Stomach (tissue), 9 donors: ENCODE measurements around the gene SELENOV. TPM values are rescaled to one million over a fixed set of nuclear protein-coding genes. Genes with fewer than 3 reads are reported as not detected.

ENCODE experiments used
- DNase-seq, 2 donors: peaks; one replicate each; pipeline versions ENCODE4 v3.0.0 to v3.0.0-alpha.2; 2013 to 2019
- H3K27ac ChIP-seq, 5 donors: fragments of 200-600 bp in 4 of 5; sonication (generic) in 4 of 5; one replicate each; pipeline ENCODE4 v1.5.1; 2013 to 2019; ENCODE audit warnings: mild to moderate bottlenecking in 1 of 5, moderate library complexity in 1 of 5
- H3K27me3 ChIP-seq, 3 donors: fragments of 200-600 bp; sonication (generic); one replicate each; pipeline ENCODE4 v1.5.1; 2017 to 2019; ENCODE audit warnings: mixed run types in 1 of 3
- H3K36me3 ChIP-seq, 4 donors: fragments of 200-600 bp; sonication (generic); 1 replicate in 3 of 4; 2 replicates in 1 of 4; pipeline ENCODE4 v1.5.1; 2016 to 2019
- H3K4me1 ChIP-seq, 4 donors: fragments of 200-600 bp; sonication (generic); one replicate each; pipeline ENCODE4 v1.5.1; 2016 to 2019
- H3K4me3 ChIP-seq, 4 donors: fragments of 200-600 bp; sonication (generic) in 3 of 4; one replicate each; pipeline ENCODE4 v1.5.1; 2016 to 2019; ENCODE audit warnings: mild to moderate bottlenecking in 1 of 4
- H3K9me3 ChIP-seq, 4 donors: fragments of 200-600 bp; sonication (generic); one replicate each; pipeline ENCODE4 v1.5.1; 2016 to 2019
- CTCF ChIP-seq, 7 experiments: fragments of 450-650 bp in 4 of 7; fragments of 200-600 bp in 3 of 7; sonication (generic) in 3 of 7; IDR thresholded peaks; one replicate each; pipeline ENCODE4 v1.5.1; 2016 to 2019; ENCODE audit warnings: antibody characterized with exemption in 7 of 7, control low read depth in 2 of 7, mild to moderate bottlenecking in 1 of 7
- EP300 ChIP-seq: sonication (generic); formaldehyde crosslinking; IDR thresholded peaks from one replicate; pipeline ENCODE4 v1.6.1; 2017; ENCODE audit warnings: antibody characterized with exemption
- POLR2A ChIP-seq, 4 donors: fragments of 450-650 bp; IDR thresholded peaks; one replicate each; pipeline ENCODE4 v1.6.1; 2016; ENCODE audit warnings: antibody characterized with exemption in 4 of 4, control low read depth in 2 of 4, mild to moderate bottlenecking in 1 of 4, moderate library complexity in 1 of 4
- POLR2AphosphoS5 ChIP-seq, 3 donors: sonication (generic); formaldehyde crosslinking; IDR thresholded peaks; one replicate each; pipeline ENCODE4 v1.6.1; 2016; ENCODE audit warnings: antibody characterized with exemption in 3 of 3
- WGBS, 5 donors: extraction: QIAGEN DNeasy Blood & Tissue Kit in 3 of 5; methylation state at CpG; one replicate each; pipeline versions ENCODE4 v1.1.5 to v1.1.7; 2013 to 2018; 5-methylcytosine and 5-hydroxymethylcytosine counted together
- intact Hi-C: fragments of 100-400 bp; cut with DNase I; formaldehyde crosslinking; loops from one replicate; pipeline ENCODE4 v1.15.1; 2023; ENCODE audit warnings: low total_unique reads
- polyA plus RNA-seq, 3 donors: library from polyadenylated mRNA; stranded (reverse); fragments of 200-250 nt; gene quantifications; one replicate each; pipeline ENCODE4 v1.2.3, GENCODE V29; 2013
- total RNA-seq, 5 donors: library from RNA; depleted of rRNA; stranded (reverse); fragments of >200 nt; gene quantifications; one replicate each; pipeline versions ENCODE4 v1.1.0 to v1.2.3, GENCODE V29; 2014 to 2016
- donor health status: healthy with polysubstance abuse.
- donor health status: Bipolar disorder and iron deficiency.
- donor health status: healthy.

Gene SELENOV
- total and polyA plus RNA-seq, 8 donors, result not detected

- H3K9me3 ChIP-seq, result peaks cover 0 to 5% (median 0%) of the 10 kb centered on the region in 4 donors
- peaks cover 21 to 28% (median 27%) of the 10 kb centered on the region in 4 donors for H3K4me1 ChIP-seq
- no peak for DNase-seq
- H3K27me3 ChIP-seq, result peaks cover 12 to 100% (median 80%) of the 10 kb centered on the region in 3 donors
- no peak for TF ChIP-seq POLR2A (IDR thresholded peaks at IDR 0.05)
- no peak for TF ChIP-seq EP300
- no peak for TF ChIP-seq CTCF (IDR thresholded peaks at IDR 0.05)
- TF ChIP-seq POLR2AphosphoS5 (IDR thresholded peaks at IDR 0.05), result no peak
- H3K4me3 ChIP-seq, result no peak overlapping the region
- WGBS, 5 donors, result 47 to 58% (median 51%) methylated on average over 4 of the region's 4 CpGs
- no peak overlapping the region for H3K27ac ChIP-seq
- intact Hi-C loops, result no loop called here
- H3K36me3 ChIP-seq, result no peaks in the 10 kb centered on the region
These were observed 14.4 kb upstream of the SELENOV start for GRCh38 chr19:39500543-39500942.

GRCh38 chr19:39501340-39501739 is 13.6 kb upstream of the SELENOV start:
- H3K4me3 ChIP-seq, result no peak overlapping the region
- intact Hi-C loops, result no loop called here
- H3K27me3 ChIP-seq, result peaks cover 12 to 100% (median 83%) of the 10 kb centered on the region in 3 donors
- no peaks in the 10 kb centered on the region for H3K36me3 ChIP-seq
- H3K9me3 ChIP-seq, result peaks cover 0 to 5% (median 0%) of the 10 kb centered on the region in 4 donors
- TF ChIP-seq EP300, result no peak
- TF ChIP-seq CTCF (IDR thresholded peaks at IDR 0.05), result no peak
- no peak for TF ChIP-seq POLR2A (IDR thresholded peaks at IDR 0.05)
- TF ChIP-seq POLR2AphosphoS5 (IDR thresholded peaks at IDR 0.05), result no peak
- WGBS, 5 donors, result 68 to 80% (median 77%) methylated on average over 5 of the region's 5 CpGs
- DNase-seq, result no peak
- peaks cover 21 to 28% (median 27%) of the 10 kb centered on the region in 4 donors for H3K4me1 ChIP-seq
- H3K27ac ChIP-seq, result no peak overlapping the region

- no peaks in the 10 kb centered on the region for H3K36me3 ChIP-seq
- no peak overlapping the region for H3K4me3 ChIP-seq
- intact Hi-C loops, result no loop called here
- H3K27ac ChIP-seq, result no peak overlapping the region
- DNase-seq, result peak; percentile 62 to 88
- 13 to 40% (median 17%) methylated on average over 19 to 69 of the region's 69 CpGs for WGBS, 5 donors
- peaks cover 0 to 5% (median 0%) of the 10 kb centered on the region in 4 donors for H3K9me3 ChIP-seq
- TF ChIP-seq EP300 (no peak), CTCF (IDR thresholded peaks at IDR 0.05) (peak in 5 of 7 experiments; percentile 6 to 88 (median 81)), POLR2AphosphoS5 (IDR thresholded peaks at IDR 0.05) (peak in 1 of 3 donors; percentile 15), POLR2A (IDR thresholded peaks at IDR 0.05) (no peak)
- peaks cover 27 to 36% (median 35%) of the 10 kb centered on the region in 4 donors for H3K4me1 ChIP-seq
- peaks cover 12 to 100% (median 83%) of the 10 kb centered on the region in 3 donors for H3K27me3 ChIP-seq
These were observed 12.1 kb upstream of the SELENOV start for GRCh38 chr19:39502640-39503417.

DNA sequence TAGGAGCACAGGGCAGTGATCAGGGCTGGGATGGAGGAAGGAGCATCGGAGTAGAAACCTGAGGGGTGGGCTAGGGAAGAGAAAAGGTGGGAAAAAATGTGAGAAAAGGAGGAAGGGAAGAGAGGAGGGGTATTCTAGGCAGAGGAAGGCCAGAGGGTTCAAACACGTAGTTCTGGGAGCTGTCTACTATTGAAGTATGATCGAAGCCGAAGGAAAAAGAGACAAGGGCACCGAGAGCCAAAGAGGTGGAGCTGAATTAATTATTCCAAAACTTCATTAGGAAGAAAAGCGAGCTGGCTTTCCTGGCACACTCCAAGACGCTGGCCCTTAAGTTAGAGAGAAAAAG is 8.4 kb upstream of the SELENOV start:
- Histone ChIP-seq H3K36me3 (no peaks in the 10 kb centered on the region), H3K27ac (no peak overlapping the region), H3K4me1 (peaks cover 12 to 20% (median 19%) of the 10 kb centered on the region in 4 donors), H3K9me3 (peaks cover 0 to 5% (median 0%) of the 10 kb centered on the region in 4 donors), H3K4me3 (peak overlapping the region in 3 of 4 donors; percentile 33 to 56 (median 50)), H3K27me3 (peaks cover 7 to 100% (median 57%) of the 10 kb centered on the region in 3 donors)
- WGBS, 5 donors, result 54 to 66% (median 59%) methylated on average over 7 of the region's 7 CpGs
- intact Hi-C loops, result no loop called here
- DNase-seq, result no peak
- TF ChIP-seq POLR2AphosphoS5 (IDR thresholded peaks at IDR 0.05), result no peak
- TF ChIP-seq CTCF (IDR thresholded peaks at IDR 0.05), result no peak
- TF ChIP-seq EP300, result no peak
- TF ChIP-seq POLR2A (IDR thresholded peaks at IDR 0.05), result no peak
